Measurements from ENCODE around the gene PIK3R6.

Gene PIK3R6

GRCh38 chr17:8849311-8850041 is 18.0 kb downstream of the PIK3R6 start:
- DNase-seq, result no peak

- DNase-seq, result no peak
Measured at GRCh38 chr17:8847891-8848290, 19.6 kb downstream of the PIK3R6 start.

- DNase-seq, result no peak
Measured at GRCh38 chr17:8846768-8847211, 20.7 kb downstream of the PIK3R6 start.

GRCh38 chr17:8844229-8845218 is 22.9 kb downstream of the PIK3R6 start:
- no peak for DNase-seq

GRCh38 chr17:8843344-8843743 is 24.1 kb downstream of the PIK3R6 start:
- DNase-seq, result no peak

GRCh38 chr17:8841844-8842243 is 25.6 kb downstream of the PIK3R6 start:
- DNase-seq, result no peak

- no peak for DNase-seq
Measured at GRCh38 chr17:8839410-8839935, 28.0 kb downstream of the PIK3R6 start.

- DNase-seq, result no peak
Measured at GRCh38 chr17:8838551-8839095, 28.9 kb downstream of the PIK3R6 start.

- DNase-seq, result no peak
Measured at GRCh38 chr17:8837563-8838075, 29.9 kb downstream of the PIK3R6 start.

GRCh38 chr17:8836821-8837562 is 30.5 kb downstream of the PIK3R6 start:
- no peak for DNase-seq

- DNase-seq, result no peak
Measured at GRCh38 chr17:8835631-8836364, 31.7 kb downstream of the PIK3R6 start.

- DNase-seq, result no peak
Measured at GRCh38 chr17:8835106-8835505, 32.4 kb downstream of the PIK3R6 start.

GRCh38 chr17:8832711-8833352 is 34.6 kb downstream of the PIK3R6 start:
- DNase-seq, result peak; percentile 15 to 16

- no peak for DNase-seq
Measured at GRCh38 chr17:8831234-8831849, 36.1 kb downstream of the PIK3R6 start.

- DNase-seq, result no peak
Measured at GRCh38 chr17:8830141-8830540, 37.3 kb downstream of the PIK3R6 start.

- no peak for DNase-seq
Measured at GRCh38 chr17:8829036-8829941, 38.2 kb downstream of the PIK3R6 start.

GRCh38 chr17:8828517-8828875 is 39.0 kb downstream of the PIK3R6 start:
- DNase-seq, result no peak

- no peak for DNase-seq
Measured at GRCh38 chr17:8826808-8827435, 40.6 kb downstream of the PIK3R6 start.

- DNase-seq, result no peak
Measured at GRCh38 chr17:8825802-8826201, 41.7 kb downstream of the PIK3R6 start.

Measured in SHP77 (cell line).